Mucosa of rectum (tissue), 2 donors: Measurements from ENCODE around the gene NTMT1.
"Not testable (repeated sequence)": the region's sequence is repeated elsewhere in the genome, so short reads cannot be mapped to it uniquely, and the experiment has no call there.

ENCODE experiments used
- H3K27ac ChIP-seq, 2 donors: one replicate each; pipeline ENCODE4 v1.7.0; 2013; ENCODE audit warnings: inconsistent platforms in 2 of 2, low read depth in 2 of 2, low read length in 2 of 2
- H3K27me3 ChIP-seq, 2 donors: one replicate each; pipeline ENCODE4 v1.7.0; 2013; ENCODE audit warnings: low read length in 2 of 2; ENCODE audit not compliant: control insufficient read depth in 2 of 2, insufficient read depth in 2 of 2
- H3K36me3 ChIP-seq, 2 donors: one replicate each; pipeline ENCODE4 v1.7.0; 2013; ENCODE audit warnings: low read length in 2 of 2; ENCODE audit not compliant: control insufficient read depth in 2 of 2, insufficient read depth in 2 of 2
- H3K4me1 ChIP-seq, 2 donors: one replicate each; pipeline ENCODE4 v1.7.0; 2013; ENCODE audit warnings: low read length in 2 of 2, mild to moderate bottlenecking in 1 of 2; ENCODE audit not compliant: control insufficient read depth in 2 of 2, insufficient read depth in 2 of 2
- H3K4me3 ChIP-seq, 2 donors: one replicate each; pipeline ENCODE4 v1.7.0; 2013; ENCODE audit warnings: low read length in 2 of 2
- H3K9ac ChIP-seq, 2 donors: one replicate each; pipeline ENCODE4 v1.7.0; 2013; ENCODE audit warnings: low read length in 2 of 2, low read depth in 1 of 2, mild to moderate bottlenecking in 1 of 2
- H3K9me3 ChIP-seq, 2 donors: one replicate each; pipeline ENCODE4 v1.7.0; 2013; ENCODE audit warnings: low read length in 2 of 2; ENCODE audit not compliant: control insufficient read depth in 2 of 2
- donor health status: healthy.
- donor health status: Normal muscosa, but diverticular disease.

Gene NTMT1

GRCh38 chr9:129586245-129586644, 39.7 kb upstream of the NTMT1 start:
- no peak overlapping the region for H3K27ac ChIP-seq

DNA sequence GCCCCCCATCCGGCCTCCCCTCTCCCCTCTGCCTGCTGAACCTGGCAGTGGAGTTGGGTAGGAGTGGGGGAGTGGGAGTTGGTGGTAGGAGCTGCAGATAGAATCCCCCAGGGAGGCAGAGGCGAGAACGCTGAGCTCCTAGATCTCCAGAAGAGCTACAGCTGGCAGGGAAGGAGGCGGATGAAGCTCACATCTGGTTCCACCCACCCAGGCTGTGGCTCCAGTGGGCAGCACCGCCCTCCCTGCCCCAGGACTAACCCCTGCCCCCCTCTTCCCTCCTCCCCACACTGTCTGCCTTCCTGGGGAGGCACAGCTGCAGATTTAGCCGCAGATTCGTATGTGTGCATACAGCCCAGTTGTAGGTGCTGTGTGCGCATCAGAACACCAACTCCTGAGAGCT, 39.3 kb upstream of the NTMT1 start:
- H3K4me3 ChIP-seq, result no peak overlapping the region
- H3K9me3 ChIP-seq, result no peaks in the 10 kb centered on the region
- H3K27me3 ChIP-seq, result no peaks in the 10 kb centered on the region
- no peaks in the 10 kb centered on the region for H3K36me3 ChIP-seq
- H3K9ac ChIP-seq, result no peak overlapping the region
- peak overlapping the region in 1 of 2 donors; percentile 9 for H3K27ac ChIP-seq
- peaks cover 0 to 2% of the 10 kb centered on the region in 2 donors for H3K4me1 ChIP-seq

More at GRCh38 chr9:129586245-129586644, 39.7 kb upstream of the NTMT1 start:
- Histone ChIP-seq H3K27me3 (no peaks in the 10 kb centered on the region), H3K9ac (no peak overlapping the region), H3K9me3 (no peaks in the 10 kb centered on the region), H3K36me3 (no peaks in the 10 kb centered on the region), H3K4me3 (no peak overlapping the region), H3K4me1 (peaks cover 0 to 2% of the 10 kb centered on the region in 2 donors)

- Histone ChIP-seq H3K9ac (no peak overlapping the region), H3K9me3 (no peaks in the 10 kb centered on the region), H3K27ac (peak overlapping the region; percentile 4 to 9), H3K4me1 (peaks cover 0 to 2% of the 10 kb centered on the region in 2 donors), H3K36me3 (no peaks in the 10 kb centered on the region), H3K27me3 (no peaks in the 10 kb centered on the region), H3K4me3 (no peak overlapping the region)
Observed at GRCh38 chr9:129587487-129588262, 38.3 kb upstream of the NTMT1 start.

DNA sequence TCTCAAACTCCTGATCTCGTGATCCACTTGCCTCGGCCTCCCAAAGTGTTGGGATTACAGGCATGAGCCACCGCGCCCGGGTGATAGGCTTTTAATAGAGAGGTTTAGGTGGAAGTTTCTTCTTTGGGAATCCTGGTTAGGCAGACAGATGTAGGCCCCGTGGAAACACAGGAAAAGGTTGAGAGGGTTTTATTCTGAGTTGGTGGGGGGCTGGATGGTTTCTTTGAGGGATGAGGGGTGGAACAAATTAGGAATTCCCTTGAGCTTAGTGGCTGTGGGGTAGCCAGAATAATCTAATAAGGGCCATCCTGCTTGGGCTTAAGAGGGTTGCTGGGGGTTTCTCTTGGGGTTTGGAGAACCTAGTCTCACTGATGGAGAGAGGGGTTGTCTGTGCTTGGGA, 35.5 kb upstream of the NTMT1 start:
- Histone ChIP-seq H3K4me3 (no peak overlapping the region), H3K27ac (no peak overlapping the region), H3K4me1 (no peaks in the 10 kb centered on the region), H3K9me3 (no peaks in the 10 kb centered on the region), H3K9ac (no peak overlapping the region), H3K27me3 (no peaks in the 10 kb centered on the region), H3K36me3 (no peaks in the 10 kb centered on the region)

DNA sequence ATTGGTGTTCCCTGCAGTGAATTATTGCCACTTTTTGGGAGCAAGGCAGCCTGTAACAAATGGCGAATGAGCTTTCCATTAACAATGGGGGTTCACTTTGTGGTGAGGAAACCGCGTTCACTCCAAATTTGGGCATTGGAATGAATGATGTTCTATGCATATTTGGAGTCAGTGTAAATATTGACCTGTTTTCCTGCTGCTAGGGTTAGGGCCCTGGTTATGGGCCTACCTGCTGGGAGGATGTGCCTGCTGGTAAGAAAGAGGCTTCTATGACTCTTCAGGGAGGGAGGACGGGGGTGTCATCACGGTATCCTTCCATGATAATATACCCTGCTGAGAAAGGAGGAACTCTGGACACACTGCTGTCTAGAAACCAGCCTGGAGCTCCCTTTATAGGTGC, 34.0 kb upstream of the NTMT1 start:
- Histone ChIP-seq H3K9ac (no peak overlapping the region), H3K27ac (no peak overlapping the region), H3K4me3 (no peak overlapping the region), H3K27me3 (no peaks in the 10 kb centered on the region), H3K36me3 (no peaks in the 10 kb centered on the region), H3K9me3 (no peaks in the 10 kb centered on the region), H3K4me1 (no peaks in the 10 kb centered on the region)

DNA sequence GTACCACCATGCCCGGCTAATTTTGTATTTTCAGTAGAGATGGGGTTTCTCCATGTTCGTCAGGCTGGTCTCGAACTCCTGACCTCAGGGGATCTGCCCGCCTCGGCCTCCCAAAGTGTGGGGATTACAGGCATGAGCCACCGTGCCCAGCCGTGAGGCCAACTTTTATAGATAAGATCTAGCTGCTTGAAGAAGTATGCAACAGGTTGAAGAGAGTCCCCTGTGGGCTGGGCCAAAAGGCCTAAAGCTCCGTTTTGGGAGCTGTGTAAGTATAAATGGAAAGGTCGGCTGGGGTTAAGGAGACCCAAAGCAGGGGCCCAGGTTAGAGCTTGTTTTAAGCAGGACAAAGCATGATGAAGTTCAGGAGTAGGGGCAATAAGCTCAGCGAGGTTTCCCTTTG, 33.2 kb upstream of the NTMT1 start:
- H3K4me3 ChIP-seq, H3K9ac ChIP-seq, H3K36me3 ChIP-seq, H3K9me3 ChIP-seq, H3K27ac ChIP-seq, H3K27me3 ChIP-seq, H3K4me1 ChIP-seq: not testable (repeated sequence)

DNA sequence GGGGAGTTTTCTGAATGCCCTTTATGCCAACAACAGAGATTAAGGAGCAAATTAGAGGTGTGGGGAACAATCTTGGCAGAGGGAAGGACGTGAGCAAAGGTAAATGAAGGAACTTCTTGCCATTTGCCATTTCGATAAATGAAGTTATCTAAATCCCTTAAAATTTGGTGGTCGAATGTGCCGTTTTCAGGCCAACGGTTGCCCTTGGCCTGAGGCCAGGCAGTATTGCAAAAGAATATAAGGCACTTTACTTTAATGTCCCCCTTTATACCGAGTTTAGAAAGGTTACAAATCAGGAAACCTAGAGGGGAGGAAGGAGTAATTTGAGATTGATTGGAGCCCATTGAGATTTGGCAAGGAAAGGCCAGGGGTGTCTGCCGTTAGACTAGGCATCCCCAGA, 31.3 kb upstream of the NTMT1 start:
- H3K9me3 ChIP-seq, result no peaks in the 10 kb centered on the region
- H3K36me3 ChIP-seq, result no peaks in the 10 kb centered on the region
- H3K27me3 ChIP-seq, result no peaks in the 10 kb centered on the region
- H3K4me3 ChIP-seq, result no peak overlapping the region
- H3K4me1 ChIP-seq, result peaks cover 9 to 11% of the 10 kb centered on the region in 2 donors
- H3K27ac ChIP-seq, result no peak overlapping the region
- H3K9ac ChIP-seq, result no peak overlapping the region

DNA sequence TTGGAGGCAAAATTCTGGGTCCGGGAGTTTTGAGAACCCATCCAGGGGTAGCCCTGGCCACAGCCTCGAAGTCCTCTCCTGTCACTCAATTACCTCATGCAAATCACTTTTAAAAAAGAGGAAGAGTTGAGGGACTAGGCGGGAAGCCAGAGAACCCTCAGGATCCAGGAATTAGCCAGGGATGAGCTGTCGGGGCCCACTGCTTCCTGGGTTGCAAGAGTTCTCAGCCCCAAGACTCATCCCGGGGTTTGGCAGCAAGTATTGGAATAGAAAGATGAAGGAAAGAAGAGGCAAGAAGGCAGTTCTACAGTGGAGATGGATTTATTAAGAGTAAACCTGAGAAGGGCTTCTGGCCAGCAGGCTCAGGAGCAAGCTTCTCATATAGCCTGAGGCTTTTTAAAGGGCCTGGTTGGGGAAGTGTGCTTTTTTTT, 30.6 kb upstream of the NTMT1 start:
- peaks cover 9 to 11% of the 10 kb centered on the region in 2 donors for H3K4me1 ChIP-seq
- no peaks in the 10 kb centered on the region for H3K9me3 ChIP-seq
- no peaks in the 10 kb centered on the region for H3K27me3 ChIP-seq
- H3K36me3 ChIP-seq, result no peaks in the 10 kb centered on the region
- no peak overlapping the region for H3K27ac ChIP-seq
- H3K4me3 ChIP-seq, result no peak overlapping the region
- no peak overlapping the region for H3K9ac ChIP-seq

- Histone ChIP-seq H3K4me1 (peaks cover 9 to 11% of the 10 kb centered on the region in 2 donors), H3K4me3 (no peak overlapping the region), H3K9me3 (no peaks in the 10 kb centered on the region), H3K9ac (no peak overlapping the region), H3K36me3 (no peaks in the 10 kb centered on the region), H3K27ac (peak overlapping the region in 1 of 2 donors; percentile 79), H3K27me3 (no peaks in the 10 kb centered on the region)
Observed at GRCh38 chr9:129595903-129596540, 29.9 kb upstream of the NTMT1 start.

- H3K27ac ChIP-seq, result peak overlapping the region; percentile 75 to 79
- H3K36me3 ChIP-seq, result no peaks in the 10 kb centered on the region
- peak overlapping the region; percentile 2 to 57 for H3K9ac ChIP-seq
- H3K4me1 ChIP-seq, result peaks cover 9 to 11% of the 10 kb centered on the region in 2 donors
- no peaks in the 10 kb centered on the region for H3K9me3 ChIP-seq
- H3K27me3 ChIP-seq, result no peaks in the 10 kb centered on the region
- peak overlapping the region; percentile 50 to 54 for H3K4me3 ChIP-seq
Observed at GRCh38 chr9:129596541-129597331, 29.2 kb upstream of the NTMT1 start.
